DMS79 treated with DMSO at 0.1 percent for 48 hours (cell line): Measurements from ENCODE around the gene GRIFIN.

Source experiments
- DNase-seq: peaks from one replicate; lab custom pipeline; 2025; lab: John Stamatoyannopoulos, UW

GRIFIN gene

GRCh38 chr7:2512713-2513112 lies 36.5 kb upstream of the GRIFIN start:
- no peak for DNase-seq

GRCh38 chr7:2512179-2512661 lies 36.0 kb upstream of the GRIFIN start:
- DNase-seq = no peak

GRCh38 chr7:2511769-2512168 lies 35.6 kb upstream of the GRIFIN start:
- no peak for DNase-seq

- DNase-seq = peak; percentile 11
Observed at GRCh38 chr7:2510909-2511768, 34.9 kb upstream of the GRIFIN start.

- no peak for DNase-seq
Observed at GRCh38 chr7:2510130-2510776, 34.1 kb upstream of the GRIFIN start.

GRCh38 chr7:2509298-2509906 lies 33.2 kb upstream of the GRIFIN start:
- DNase-seq = no peak

- DNase-seq = peak; percentile 64
Observed at GRCh38 chr7:2508327-2509215, 32.4 kb upstream of the GRIFIN start.

- no peak for DNase-seq
Observed at GRCh38 chr7:2507917-2508306, 31.7 kb upstream of the GRIFIN start.

- DNase-seq = no peak
Observed at GRCh38 chr7:2507208-2507916, 31.2 kb upstream of the GRIFIN start.

- DNase-seq = no peak
Observed at GRCh38 chr7:2505401-2505800, 29.2 kb upstream of the GRIFIN start.

- no peak for DNase-seq
Observed at GRCh38 chr7:2504889-2505375, 28.7 kb upstream of the GRIFIN start.

- DNase-seq = no peak
Observed at GRCh38 chr7:2504128-2504888, 28.1 kb upstream of the GRIFIN start.

GRCh38 chr7:2503056-2503941 lies 27.1 kb upstream of the GRIFIN start:
- no peak for DNase-seq

- no peak for DNase-seq
Observed at GRCh38 chr7:2502647-2502966, 26.4 kb upstream of the GRIFIN start.

GRCh38 chr7:2501947-2502646 lies 25.9 kb upstream of the GRIFIN start:
- no peak for DNase-seq

- no peak for DNase-seq
Observed at GRCh38 chr7:2500701-2501100, 24.5 kb upstream of the GRIFIN start.

- no peak for DNase-seq
Observed at GRCh38 chr7:2499719-2500430, 23.7 kb upstream of the GRIFIN start.

GRCh38 chr7:2499181-2499580 lies 23.0 kb upstream of the GRIFIN start:
- no peak for DNase-seq
